DMS153 treated with DMSO at 0.1 percent for 48 hours (cell line): ENCODE measurements around the gene MAP2.

Source experiments
- DNase-seq: peaks from one replicate; lab custom pipeline; 2025; ENCODE audit not compliant: unreplicated experiment; lab: John Stamatoyannopoulos, UW

Gene MAP2

DNA sequence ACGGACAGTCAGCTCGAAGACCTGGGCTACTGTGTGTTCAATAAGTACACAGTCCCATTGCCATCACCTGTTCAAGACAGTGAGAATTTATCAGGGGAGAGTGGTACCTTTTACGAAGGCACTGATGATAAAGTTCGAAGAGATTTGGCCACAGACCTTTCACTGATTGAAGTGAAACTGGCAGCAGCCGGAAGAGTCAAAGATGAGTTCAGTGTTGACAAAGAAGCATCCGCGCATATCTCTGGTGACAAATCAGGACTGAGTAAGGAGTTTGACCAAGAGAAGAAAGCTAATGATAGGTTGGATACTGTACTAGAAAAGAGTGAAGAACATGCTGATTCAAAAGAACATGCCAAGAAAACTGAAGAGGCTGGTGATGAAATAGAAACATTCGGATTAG is 270.9 kb downstream of the MAP2 start:
- DNase-seq = no peak

GRCh38 chr2:209696836-209697711 is 273.2 kb downstream of the MAP2 start:
- no peak for DNase-seq

GRCh38 chr2:209702775-209703174 is 278.9 kb downstream of the MAP2 start:
- DNase-seq = no peak

DNA sequence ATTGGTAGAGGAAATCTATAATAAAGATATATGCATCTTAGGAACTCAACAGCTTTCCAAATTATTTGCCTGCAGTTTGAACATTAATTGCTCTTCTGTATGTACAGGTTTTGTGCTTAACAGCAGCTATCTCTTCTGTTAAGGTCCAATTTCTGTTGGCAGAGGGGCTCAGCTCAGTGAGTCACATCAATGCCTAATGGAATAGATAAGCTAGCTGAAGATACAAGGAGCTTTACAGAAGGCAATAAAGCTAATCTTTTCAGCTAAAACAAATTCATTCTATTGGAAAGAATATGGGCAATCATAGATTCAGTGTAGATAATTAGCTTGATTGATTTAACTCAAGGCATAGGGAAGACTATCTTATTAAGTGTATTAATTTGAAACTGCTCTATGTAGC is 289.4 kb downstream of the MAP2 start:
- no peak for DNase-seq

DNA sequence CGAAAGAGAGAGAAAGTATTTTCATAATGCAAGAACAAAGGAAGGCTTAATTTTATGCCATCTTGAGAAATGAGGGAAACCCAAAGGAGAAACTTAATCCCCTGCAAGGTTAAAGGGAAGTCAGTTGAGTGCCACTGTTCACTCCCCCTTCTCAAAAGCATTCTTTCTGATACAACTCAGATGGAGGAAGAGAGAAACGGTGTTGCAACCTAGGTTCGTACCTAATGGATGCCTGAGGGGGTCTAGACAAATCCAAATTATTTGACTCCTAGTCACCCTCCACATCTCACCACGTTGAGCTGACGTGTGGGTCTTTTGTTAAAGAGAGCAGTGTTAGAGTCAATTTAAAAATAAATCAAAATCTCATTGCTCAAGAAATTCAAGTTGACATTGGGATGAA is 295.2 kb downstream of the MAP2 start:
- no peak for DNase-seq

- no peak for DNase-seq
Measured at GRCh38 chr2:209721497-209721896, 297.6 kb downstream of the MAP2 start.

DNA sequence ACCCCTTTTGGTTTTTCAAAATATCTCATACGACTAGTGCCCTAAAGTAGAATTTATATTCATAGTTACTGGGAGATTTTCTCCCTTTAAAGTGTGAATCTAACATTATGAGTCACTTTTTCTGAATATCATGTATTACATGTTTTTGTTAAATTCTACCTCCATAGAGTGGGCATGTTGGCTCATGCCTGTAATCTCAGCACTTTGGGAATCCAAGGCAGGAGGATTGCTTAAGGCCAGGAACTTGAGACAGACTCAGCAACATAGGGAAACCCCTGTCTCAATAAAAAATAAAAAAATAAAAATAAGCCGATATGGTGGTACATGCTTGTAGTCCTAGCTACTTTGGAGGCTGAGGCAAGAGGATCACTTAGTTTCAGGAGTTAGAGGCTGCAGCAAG is 302.5 kb downstream of the MAP2 start:
- DNase-seq = no peak

GRCh38 chr2:209727077-209727476 is 303.2 kb downstream of the MAP2 start:
- DNase-seq = no peak

- no peak for DNase-seq
Measured at GRCh38 chr2:209734805-209735204, 311.0 kb downstream of the MAP2 start.

- DNase-seq = no peak
Measured at GRCh38 chr2:209741953-209742352, 318.1 kb downstream of the MAP2 start.

- DNase-seq = no peak
Measured at GRCh38 chr2:209753020-209753419, 329.2 kb downstream of the MAP2 start.

DNA sequence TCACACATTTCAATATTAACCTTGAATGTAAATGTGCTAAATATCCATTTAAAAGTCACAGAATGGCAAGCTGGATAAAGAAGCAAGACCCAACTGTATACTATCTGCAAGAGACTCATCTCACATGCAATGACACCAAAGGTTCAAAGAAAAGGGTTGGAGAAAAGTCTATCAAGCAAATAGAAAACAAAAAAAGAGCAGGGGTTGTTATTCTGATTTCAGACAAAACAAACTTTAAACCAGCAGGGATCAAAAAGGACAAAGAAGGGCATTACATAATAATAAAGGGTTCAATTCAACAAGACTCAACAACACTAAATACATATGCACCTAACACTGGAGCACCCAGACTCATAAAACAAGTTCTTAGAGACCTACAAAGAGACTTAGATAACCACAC is 333.3 kb downstream of the MAP2 start:
- no peak for DNase-seq

DNA sequence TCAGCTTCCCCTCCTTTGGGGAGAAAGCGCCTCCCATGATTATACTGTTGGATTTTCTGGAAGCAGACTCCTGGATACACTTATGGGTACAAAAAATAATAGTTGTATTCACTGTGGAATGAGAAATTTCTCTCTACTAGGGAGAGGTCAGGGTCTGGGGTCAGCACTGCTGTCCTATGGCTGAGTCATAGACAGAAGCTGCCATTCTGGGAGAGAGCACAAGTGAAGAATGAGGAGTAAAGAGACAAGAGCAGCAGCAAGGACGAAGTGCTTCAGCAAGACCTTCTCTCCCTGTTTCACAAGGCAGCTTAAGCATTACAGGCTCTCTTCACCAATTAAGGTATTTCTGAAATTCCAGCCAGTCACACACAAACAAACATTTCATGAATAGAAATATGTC is 337.7 kb downstream of the MAP2 start:
- DNase-seq = no peak

DNA sequence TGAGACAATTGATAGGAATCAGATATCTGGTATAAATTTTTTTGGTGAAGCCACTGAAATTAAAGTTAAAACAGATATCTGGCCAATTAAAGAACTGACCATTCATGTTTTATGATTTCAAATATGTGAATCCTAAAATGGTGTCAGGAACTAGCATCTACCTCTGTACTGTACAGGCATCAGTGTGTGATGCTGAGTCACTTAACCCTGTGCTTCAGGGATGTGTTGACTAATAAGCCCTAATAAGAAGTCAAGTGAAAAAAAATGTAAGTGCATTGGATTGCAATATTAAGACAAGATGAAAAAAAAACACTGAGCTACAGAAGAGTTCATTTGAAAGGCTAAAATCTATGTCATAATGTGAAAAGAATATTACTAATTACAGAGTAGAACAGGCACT is 338.7 kb downstream of the MAP2 start:
- DNase-seq = no peak

- no peak for DNase-seq
Measured at GRCh38 chr2:209763106-209763505, 339.3 kb downstream of the MAP2 start.

DNA sequence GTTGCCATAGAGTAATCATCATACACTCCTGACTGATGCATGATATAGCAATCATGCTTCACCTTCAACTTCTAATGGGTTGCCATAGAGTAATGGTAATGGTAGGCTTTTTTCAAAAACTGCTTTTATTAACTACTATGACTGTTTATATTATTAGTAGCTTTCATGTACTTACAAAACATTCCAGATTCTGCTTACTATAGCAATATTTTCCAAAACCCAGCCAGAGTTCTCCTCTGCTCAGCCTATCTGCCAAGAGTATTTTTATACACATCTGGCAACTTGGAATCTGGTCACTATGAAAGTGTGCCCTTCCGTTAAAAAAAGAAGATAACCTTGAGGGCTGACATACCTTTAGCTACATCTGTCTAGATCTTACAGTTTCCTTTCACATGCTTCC is 342.8 kb downstream of the MAP2 start:
- DNase-seq = no peak

- DNase-seq = no peak
Measured at GRCh38 chr2:209767316-209767715, 343.5 kb downstream of the MAP2 start.

DNA sequence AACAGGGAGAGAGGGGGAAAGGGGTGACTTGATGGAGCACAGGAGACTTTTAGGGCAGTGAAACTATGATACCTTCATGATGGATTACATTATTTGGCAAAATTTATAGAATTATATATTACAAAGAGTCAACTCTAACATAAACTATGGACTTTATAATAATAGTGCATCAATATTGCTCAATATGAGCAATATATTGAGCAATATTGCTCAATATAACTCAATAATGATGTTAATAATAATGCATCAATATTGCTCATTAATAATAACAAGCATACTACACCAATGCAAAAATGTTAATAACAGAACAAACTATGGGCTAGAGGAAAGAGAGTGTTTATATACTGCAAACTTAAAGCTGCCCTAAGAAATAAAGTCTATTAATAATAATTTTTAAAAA is 344.7 kb downstream of the MAP2 start:
- DNase-seq = no peak

DNA sequence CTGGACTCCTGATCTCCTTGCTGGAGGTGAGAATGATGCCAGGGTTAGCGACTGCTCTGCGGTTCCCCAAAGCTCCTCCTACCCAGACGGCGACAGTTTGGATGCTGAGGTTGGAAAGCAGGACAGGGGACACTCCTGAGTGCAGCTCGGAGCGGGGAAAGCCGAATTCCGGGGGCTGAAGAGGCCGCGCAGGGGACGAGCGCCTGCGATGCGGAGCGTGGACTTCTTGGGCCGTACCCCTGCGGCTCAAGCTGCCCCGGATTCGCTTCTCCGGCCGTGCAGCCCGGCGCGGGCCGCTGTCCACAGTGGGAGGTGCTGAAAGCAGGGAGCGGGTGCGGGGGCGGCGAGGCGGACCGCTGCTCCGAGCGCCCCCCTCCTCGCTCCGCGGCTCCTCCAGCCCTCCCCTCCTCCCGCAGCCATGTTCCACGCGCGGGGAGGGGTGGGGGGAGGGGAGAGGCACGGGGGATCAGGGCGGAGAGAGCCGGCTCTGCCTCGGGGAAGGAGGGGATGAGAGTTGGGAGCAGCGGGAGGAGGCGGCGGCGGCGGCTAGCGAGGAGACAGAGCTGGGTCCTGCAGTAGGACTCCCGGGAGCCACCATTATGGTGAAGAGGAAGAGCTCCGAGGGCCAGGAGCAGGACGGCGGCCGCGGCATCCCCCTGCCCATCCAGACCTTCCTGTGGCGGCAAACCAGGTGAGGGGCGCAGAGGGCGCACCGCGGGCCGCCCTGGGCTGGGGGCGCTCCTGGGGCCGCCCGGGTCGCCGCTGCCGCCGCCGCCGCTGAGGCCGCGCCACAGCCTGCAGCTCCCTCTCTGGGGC is 347.8 kb downstream of the MAP2 start, which contains the start of gene UNC80:
UNC80 (plus strand) TSS at position 359 of the 816 bp plus-strand sequence; CDS start at position 600, 241 bp downstream.
- DNase-seq = peak; percentile 46

GRCh38 chr2:209772290-209772685 is 348.4 kb downstream of the MAP2 start:
- peak; percentile 46 for DNase-seq

DNA sequence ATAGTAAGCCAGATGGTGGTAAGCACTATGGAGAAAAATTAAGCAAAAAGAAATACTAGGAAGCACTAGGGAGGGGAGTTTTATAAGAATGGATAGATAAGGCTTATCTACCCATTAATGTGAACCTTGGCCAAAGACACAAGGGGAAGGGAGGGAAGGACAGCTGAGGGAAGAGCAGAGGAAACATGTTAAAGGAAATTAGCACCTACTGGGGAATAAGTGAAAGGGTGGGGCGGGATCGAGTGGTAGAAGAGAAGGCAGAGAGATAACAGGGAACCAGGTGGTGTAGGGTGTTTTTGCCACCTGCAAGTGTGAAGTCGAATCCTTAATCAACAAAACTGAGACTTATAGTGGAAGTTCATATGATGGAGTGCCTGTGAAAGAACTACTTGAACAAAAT is 349.5 kb downstream of the MAP2 start:
- peak; percentile 31 for DNase-seq
